ENCODE results near the gene RNASE13.
"Not testable (repeated sequence)": the region's sequence is repeated elsewhere in the genome, so short reads cannot be mapped to it uniquely, and the experiment has no call there.

The RNASE13 gene

DNA sequence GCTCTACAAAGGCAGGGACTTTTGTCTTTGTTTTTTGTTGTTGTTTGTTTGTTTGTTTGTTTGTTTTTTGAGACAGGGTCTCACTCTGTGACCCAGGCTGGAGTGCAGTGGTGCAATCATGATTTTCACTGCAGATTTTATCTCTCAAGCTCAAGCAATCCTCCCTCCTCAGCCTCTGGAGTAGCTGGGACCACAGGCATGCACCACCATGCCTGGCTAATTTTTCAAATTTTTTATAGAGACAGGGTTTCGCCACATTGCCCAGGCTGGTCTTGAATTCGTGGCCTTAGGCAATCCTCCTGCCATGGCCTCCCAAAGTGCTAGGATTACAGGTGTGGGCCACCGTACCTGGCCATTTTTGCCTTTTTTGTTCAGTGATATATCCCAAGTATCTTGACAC is 6.3 kb upstream of the RNASE13 start:
- DNase-seq: not testable (repeated sequence)

DNA sequence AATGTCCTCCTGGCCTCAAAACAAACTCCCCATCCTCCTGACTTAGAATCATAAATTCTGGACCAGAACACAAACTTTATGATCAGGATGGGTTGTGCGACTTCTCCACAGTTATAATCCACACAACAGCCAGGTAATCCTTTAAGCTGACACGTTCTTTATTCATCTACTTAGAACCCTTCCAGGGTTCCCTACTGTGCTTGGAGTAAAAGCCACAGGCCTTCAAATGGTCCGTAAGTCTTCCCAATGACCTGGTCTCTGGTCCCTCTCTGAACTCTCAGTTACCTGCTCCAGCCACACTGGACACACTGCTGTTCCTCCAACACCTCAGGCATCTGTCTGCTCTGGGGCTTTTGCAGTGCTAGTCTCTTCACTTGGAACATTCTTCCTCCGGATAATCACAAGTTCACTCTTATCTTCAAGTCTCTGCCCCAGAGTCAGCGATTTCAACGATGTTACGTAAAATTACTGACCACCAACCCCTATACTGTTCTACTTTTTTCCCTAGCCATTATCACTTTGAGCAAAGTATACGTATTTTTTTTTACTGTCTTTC is 5.8 kb upstream of the RNASE13 start:
- DNase-seq: no peak

DNA sequence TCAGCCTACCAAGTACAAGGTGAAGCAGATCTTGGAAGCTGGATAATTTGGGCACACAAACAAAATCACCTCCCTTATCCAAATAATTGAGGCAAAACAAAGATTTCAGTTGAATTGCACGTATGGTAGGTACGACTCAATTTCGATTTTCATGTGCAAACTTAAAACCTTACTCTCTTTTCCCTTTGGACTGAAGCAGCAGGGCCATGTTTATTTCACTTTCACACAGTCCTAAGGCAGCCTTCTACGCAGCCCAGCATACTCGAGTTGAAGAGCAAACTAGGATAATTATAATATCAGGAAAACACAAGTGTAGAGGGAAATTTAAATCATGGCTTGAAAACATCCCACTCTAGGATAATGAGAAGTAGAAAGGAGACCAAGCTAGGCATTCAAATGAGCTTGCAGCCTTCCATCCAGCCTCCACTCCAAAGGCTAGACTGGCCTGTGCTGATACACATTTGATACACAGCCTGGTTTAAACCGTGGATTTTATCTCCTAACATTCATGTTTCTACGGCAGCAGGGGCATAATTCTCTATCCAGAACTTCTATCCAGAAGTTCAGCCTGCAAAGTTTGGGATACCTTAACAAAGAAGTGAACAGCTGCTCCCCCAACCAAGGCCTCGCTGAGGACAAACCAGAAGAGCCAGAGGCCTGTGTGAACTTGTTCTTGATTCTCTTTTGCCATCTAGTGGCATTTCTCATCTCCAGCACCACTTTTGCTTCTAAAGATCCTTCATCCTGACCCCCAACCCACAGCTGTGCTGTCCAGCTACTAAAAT is 5.2 kb upstream of the RNASE13 start:
- peak; percentile 27 for DNase-seq

DNA sequence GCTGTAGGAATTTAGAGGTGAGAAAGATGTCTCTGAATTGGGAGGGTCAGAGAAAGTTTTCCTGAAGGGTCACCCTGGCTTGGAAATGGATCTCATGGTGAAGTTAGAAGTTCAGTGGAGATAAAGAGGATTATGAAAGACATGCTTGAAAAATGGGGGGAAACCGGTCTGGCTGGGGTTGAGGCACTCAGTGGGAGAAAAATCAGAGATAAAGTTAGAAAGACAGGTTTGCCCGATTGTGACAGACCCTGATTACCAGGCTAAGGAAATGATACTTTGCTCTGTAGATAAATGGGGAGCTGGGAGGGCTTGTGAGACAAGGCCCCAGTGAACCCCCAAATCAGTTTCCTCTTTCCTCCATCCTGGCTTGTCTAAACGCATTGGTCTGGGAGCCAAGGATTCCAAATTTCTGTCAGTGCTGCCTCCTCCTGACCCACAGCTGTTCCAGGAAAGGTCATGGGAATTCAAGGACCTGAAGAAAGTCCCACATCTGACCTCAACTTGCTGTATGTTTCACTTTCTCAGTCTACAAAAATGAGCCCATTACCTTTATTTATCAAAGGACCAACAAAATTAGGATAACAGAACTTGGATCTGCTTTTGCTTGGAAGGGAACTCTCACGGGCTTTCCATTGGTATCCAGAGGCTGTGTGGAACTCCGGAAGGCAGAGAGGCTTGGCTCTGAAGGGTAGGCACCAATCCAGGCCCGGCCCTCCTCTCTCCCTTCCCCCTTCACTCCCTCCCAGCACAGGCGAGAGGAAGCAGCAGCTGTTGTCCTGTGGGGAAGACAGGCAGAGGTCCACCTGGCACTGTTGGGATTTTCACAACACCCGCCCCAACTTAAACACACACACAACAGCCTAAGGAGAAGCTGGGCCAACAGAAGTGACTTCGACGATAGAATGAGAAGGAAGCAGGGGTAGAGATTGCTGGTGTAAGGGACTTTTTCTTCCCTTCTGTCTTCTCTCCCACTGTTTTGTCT is 4.1 kb upstream of the RNASE13 start:
- no peak for DNase-seq

DNA sequence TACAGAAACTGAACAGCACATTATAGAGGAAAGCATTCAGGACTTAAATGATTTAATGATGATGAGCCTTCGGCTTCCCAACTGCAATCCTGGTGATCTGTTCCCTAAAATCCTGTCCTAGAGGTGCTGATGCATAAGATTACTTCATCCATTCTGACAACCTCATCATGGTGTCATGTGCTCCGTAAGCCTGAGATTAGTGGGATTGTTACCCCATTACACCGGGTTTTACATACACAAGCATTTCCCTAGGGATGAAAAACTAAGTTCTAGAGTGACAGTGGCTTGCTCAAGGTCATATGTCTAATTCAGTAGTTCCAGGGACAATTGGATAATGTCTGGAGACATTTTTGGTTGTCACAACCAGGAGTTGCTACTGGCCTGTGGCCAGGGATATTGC is 2.5 kb upstream of the RNASE13 start:
- no peak for DNase-seq

DNA sequence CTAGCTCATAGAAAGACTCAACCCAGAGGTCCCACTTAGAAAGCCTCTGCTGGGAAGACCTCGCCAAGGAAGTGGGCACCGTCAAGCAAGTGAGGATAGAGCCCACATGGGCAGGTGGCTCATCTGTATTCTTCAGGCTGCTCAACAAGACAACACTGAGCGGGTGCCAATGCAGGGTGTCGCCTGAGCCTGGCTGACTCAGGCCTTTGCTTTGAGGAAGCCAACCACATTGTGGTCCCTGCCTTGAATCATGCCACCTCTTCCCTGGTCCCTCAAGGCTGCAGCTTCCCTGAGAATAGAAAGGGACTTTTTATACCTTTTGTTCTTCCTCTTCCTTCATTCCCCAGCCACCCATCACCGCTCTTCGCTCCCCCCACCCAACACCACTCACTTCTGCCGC is 2.1 kb upstream of the RNASE13 start:
- no peak for DNase-seq

DNA sequence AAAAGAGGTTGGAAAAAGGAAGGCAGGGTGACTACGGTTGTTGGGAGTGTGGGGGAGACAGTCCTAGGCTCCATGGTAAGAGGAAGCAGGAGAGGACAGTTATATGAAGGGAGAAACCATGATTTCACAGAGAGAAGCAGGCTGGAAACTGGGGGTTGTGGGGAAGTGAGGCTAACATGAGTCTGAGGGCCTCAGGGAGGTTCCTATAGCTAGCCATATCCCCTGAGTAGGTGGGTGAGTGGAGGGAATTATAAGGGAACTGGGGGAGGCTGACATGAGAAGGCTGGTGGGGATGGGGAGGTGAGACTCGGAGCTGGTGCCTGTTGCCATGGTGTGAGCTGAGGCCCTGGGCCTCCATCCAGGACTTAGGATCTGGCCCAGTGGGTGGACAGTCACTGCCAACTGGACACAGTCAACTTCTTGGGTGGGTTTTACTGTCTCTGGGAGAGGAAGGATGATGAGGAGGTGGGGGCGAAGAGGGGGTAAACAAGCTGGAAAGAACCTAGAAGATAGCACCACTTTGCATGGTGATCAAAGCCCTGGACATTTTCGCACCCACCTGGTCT is 1.4 kb downstream of the RNASE13 start:
- no peak for DNase-seq

DNA sequence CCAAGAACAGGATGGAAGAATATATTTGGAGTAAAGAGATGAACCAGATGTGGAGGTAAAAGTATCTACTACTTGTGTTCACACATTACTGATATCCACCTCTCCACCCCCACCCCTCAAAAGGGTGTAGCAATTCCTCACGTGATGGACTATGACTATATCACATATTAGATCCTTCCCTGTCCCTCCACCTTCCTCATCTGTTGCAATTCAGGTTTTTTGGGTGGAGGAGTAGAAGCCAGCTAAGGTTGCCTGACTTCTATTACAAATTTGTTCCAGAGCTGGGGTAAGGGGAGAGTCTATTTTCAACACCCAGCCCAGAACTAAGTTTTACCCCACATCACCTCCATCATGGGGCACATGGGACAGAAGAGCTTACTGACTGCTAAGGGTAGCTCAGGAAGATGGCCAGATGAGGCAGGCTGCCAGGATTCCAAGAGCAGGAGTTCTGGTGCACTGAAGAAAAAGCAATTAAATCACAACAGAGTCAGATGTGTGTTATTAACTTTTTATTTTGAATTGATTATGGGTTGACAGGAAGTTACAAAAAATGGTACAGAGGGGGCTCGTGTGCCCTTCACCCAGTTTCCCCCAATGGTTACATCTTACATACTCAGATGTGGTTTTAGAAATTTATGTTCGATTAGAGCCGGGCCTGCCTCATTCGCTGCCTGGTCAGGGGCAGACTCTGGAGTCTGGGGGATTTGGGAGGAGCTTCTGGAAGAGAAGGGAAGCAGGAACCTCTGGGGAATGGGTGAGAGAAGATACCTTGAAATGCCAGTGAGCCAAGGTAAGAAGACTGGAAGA is 2.1 kb downstream of the RNASE13 start:
- DNase-seq: no peak

DNA sequence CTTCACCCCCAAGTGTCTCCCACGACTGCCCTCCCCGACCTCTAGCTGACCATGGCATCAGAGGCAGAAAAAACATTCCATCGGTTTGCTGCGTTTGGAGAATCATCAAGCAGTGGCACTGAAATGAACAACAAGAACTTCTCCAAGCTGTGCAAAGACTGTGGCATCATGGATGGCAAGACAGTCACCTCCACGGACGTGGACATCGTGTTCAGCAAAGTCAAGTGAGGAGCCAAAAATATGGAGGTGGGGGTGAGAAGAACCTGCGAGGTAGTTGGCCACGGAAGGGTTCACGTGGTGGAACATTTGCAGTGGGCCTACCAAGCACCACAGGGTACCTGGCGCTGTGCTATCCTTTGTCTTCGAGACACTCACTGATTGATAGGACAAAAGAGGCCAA is 4.1 kb downstream of the RNASE13 start:
- DNase-seq: no peak

DNA sequence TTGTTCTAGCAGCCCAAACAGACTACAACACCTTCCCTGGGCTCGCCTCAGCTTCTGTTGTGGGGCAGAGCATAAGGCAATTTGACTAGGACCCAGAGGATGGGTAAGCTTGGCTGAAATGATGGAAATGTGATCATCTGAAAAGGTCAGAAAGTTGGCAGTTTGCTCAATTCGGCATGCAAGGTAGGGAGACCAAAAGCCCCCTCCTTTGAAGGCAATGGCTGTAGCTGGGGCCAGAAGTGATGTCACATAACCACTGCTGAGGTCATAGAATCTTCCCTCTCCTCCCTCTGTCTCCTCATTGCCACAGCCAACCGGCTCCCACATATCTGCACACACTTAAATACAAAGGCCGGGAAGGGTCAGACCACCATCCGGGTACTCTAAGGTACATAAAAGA is 4.7 kb downstream of the RNASE13 start, which contains the start of gene TPPP2:
TPPP2 (plus strand) TSS at position 301 of the 400 bp plus-strand sequence. CDS start 365 bp downstream, outside the sequence.
- no peak for DNase-seq

DNA sequence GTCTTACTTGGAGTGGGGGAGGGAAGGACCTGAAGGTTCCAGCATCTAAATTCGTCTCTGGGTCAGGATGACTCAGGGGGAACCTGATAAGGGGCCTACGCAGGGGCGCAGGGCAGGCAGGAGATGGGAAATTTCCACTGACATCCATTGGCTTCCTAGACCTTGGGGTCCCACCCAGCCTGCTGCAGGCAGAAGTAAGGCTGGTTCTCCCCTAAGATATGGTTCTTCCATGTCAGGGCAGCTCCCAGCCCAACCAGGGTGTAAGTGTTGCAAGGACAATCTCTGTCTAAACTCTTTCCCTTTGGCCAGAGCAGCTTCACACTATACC is 7.7 kb downstream of the RNASE13 start:
- no peak for DNase-seq

DNA sequence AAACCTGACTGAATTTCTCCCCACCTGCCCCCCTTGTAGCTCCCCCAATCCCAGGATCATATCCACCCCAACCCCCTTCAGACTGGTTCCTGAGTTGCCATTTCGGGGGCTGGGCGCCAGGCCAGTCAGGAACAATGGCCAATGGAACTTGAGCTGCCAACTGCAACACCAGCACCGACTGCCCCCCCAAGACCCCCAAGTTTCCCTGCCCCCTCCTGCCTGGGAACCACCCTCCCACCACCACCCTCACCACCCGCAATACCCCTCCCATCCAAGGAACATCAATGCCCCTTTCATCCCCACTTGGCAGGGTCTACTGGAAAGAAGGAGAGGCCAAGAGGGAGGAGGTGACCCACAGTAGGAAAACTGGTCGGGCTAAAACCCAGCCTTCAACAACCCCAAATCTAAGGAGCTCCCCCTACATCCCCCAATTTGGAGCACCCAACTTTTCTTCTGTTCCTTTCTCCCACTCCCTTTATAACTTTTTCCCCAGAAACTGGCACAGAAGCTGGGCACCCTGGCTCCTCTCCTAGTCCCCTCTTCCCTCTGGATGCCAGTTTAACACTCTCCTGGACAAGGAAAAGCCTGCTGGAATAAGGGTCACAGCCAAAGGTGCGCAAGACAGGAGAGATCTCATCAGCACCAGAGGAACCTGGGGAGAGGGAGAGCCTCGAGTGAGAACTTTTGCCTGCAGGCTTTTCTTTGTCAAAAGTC is 8.2 kb downstream of the RNASE13 start:
- DNase-seq: no peak

DNA sequence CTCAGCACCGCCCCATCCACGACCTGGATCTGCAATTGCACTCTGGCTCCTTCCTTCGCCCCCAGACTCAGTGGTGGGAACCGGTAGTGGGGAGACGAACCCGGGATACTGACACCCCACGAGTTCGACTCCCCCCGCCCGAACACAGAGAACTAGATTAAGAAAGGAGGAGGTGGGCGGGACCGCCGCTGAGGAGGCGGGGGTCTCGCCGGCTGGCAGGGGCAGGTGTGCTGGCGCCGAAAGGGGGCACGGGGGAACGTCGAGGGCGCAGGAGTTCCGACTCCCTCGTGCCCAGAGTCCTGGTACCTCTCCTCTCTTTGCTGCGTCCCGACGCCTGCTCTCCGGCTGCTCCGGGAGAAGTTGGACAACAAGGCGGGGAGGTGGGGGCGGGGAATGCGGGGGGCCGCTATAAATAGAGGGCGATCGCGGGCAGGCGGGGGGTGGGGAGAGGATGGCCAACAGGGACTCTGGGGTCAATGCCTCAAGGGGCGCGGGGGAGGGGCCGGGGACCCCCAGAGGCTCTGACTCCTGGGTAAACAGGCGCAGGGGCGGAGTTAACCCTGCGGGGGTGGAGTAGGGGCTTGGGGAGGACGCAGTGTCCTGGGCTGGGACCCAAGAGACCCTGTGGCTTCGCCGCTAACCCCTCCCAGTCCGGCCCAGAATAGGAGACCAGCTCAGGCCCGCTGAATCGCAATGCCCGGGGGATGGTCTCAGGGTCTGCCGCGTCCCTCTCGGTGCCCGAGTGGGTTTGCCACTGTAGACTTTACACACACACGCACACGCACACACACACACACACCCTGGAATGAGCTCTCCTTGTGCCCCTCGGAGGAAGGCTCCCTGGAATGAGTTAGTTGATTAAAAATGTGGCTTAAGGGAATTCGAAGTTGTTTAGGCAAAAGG is 9.0 kb downstream of the RNASE13 start:
- no peak for DNase-seq

DNA sequence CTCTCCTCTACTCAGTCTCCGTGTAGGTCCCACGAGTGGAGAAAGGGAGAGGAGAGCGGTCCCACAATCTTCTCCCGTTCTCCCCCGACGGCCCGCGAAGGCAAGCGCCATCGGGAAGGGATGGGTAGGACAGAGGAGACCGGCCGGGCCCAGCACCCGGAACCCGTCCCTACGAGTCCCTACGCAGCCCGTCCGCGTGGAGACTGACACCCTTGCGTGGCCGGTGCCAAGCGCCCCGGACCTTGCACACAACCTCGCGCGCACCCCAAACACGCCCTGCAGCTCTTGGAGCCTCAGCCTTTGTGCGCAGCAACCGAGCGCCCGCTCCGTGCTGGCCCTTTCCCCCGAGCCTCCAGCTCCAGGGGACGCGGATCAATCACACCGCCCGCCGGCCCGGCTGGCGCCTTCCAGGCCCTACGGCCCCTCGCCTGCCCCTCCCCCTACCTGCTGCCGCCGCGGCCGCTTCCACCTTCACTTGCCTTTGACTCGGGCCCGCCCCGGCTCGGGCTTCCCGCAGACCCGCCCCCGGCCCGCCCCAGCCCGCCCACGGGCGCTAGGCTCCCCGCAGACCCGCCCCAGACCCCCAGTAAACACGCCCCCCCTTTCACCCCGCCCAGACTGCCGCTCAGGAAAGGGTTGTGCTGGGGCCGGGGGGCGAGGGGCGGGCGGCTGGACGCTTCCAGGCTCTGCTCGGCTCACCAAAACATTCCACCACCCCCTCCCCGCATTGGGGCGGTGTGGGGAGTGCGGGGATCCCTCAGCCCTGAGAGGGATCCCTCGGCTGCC is 9.8 kb downstream of the RNASE13 start, which contains the start of gene NDRG2:
NDRG2 (minus strand) TSS at position 477 of the 786 bp plus-strand sequence. CDS start 1,746 bp downstream, outside the sequence.
- DNase-seq: peak; percentile 27

DNA sequence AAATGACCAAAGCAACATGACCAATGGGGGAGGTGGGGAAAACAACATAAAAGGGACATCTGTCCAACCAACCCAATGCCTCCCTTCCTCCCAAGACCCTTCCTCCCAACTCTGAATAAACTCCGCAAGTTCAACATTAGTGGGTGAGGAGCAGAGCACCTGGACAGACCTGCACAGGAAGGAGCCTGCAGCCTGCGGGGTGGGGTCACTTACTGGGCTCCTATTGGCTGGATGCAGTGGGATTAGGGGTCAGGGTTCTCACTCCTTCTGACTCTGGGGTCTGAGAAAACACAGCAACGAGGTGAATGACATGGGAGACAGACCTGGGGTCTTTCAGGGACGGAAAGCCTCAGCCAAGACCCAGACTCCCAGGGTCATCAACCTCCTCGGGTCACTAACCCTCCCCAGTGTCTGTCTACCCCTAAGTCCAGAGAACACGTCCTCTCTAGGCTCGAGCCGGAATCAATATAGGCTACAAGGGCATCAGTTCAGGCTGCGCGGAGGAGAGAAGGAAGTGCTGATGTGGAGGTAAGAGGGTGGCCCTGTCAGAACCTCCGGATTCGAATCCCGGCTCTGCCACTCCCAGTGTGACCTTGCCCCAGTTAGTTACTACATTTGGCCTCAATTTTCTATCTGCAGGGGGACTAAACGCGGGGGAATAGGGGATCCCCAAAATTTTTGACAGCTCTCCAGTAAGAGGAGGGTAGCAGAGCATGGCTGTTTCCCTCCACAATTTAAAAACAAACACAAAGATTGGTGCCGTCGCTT is 10.6 kb downstream of the RNASE13 start:
- DNase-seq: no peak

DNA sequence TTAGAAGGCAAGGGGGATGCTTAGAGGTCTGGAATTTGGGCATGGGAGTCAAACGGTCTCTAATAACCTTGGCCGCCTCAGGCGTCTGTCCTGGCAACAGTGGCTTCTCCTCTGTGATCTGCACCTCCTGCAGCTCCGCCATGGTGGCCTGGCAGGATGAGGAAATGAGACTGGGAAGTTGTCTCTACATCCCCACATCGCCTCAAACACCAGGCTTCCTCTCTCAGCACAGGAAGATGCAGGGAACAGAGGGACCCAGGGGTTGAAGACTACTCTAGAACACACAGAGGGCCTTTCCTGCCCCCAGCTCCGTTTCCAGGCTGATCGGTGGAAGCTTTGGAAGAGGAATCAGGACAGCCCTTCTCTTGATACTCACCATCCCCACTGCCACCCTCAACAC is 11.4 kb downstream of the RNASE13 start:
- no peak for DNase-seq

DNA sequence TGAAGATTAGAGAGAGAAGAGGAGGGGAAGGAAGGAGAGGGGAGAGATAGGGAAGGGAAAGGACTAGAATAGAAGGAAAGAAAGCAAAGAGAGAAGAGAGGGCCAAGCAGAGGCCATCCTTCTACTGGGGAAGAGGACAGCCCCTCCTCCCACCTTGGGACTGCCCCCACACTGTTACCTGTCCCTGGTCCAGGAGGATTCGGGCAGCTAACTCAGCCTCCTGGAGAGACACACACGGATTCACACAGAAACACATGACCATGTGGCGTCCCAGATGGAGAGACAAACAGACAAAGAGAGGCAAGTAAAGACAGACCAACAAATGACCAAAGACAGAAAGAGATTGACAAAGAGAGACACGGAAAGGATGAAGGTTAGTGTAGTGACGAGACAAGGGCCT is 11.9 kb downstream of the RNASE13 start:
- no peak for DNase-seq

DNA sequence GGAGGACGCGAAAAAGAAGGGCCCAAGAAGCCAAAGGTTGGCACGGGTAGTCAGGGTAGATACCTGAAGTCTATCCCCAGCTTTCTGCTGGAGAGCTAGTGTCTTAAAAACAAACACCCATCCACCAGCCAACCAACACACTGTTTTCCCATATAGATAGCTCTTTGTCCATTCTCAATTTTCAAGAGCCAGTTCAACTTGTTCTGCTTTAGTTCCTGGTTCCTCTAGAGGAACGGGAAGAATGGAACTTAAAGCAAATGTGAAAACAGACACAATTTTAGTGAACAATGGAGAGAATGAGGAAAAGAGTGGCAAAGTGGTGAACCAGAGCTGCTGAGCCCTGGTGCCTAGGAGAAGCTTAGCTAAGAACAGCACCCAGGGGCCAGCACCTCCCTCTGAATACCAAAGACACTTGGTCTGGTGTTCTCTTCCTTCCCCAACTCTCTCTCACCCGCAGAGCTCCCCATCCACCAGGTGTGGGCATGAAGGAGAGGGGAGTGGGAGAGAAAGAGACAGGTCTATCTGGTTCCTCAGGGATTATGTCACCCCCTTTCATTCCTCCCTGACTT is 13.5 kb downstream of the RNASE13 start:
- no peak for DNase-seq

DNA sequence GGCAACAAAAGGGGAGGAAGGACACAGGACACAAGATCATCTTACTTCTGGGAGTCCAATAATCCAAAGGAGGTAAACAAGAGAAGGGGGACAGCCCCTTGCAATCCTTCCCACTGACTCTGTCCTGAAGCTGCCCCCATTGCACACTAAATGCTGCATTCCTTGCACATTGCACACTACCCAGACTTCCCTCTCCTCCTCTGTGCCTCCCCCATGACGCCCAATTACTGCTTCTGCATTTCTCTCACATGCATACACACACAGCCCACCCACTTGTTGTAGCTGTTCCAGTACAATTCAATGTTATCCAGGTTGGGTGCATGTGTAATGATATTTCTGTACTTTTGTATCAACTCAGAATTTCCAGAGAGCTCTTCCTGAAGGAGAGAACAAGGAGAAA is 15.2 kb downstream of the RNASE13 start:
- no peak for DNase-seq

All from NCI-H345 (cell line).